C4-2B (cell line): ENCODE results near the gene CTNNA1.

Source experiments
- ZFX ChIP-seq: fragments of 450-650 bp; IDR thresholded peaks from 2 replicates; pipeline ENCODE4 v1.6.1; 2017
- TF ChIP-seq, protein P1 (sequence below): fragments of 450-650 bp; conservative IDR thresholded peaks from 2 replicates; pipeline ENCODE4 v1.5.1; 2017; ENCODE audit warnings: mild to moderate bottlenecking

DNA sequence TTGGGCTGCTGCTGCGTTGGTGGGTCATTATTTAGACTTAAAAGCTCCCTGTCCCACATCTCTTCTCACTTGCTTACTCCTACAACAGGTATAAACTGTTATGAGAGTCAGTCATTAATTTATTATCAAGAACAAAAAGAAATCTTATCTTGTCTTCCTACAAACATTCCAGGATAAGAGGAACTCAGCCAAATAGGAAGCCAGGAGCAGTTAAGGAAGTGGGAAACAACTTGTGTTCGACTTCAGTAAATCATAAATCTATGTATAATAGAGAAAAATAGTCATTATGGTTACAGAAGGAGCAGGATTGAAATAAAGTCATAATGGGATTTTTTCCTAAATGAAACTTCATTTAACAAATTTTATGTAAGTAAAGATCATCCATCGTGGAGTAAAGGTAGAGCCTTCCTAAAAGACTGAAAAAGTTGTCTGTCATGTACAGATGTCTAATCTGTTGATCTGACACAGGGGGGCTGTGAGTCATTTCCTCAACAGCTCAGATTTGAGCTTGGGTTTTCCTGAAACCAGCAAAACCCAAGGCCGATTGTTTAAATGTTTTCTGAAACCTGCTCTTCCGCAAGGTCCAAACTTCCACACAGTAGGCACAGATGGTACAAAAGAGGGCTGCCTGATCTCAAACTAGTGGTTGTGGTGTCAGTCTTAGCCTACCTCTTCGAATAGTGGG is 147.2 kb downstream of the CTNNA1 start:
- TF ChIP-seq, protein P1, sequence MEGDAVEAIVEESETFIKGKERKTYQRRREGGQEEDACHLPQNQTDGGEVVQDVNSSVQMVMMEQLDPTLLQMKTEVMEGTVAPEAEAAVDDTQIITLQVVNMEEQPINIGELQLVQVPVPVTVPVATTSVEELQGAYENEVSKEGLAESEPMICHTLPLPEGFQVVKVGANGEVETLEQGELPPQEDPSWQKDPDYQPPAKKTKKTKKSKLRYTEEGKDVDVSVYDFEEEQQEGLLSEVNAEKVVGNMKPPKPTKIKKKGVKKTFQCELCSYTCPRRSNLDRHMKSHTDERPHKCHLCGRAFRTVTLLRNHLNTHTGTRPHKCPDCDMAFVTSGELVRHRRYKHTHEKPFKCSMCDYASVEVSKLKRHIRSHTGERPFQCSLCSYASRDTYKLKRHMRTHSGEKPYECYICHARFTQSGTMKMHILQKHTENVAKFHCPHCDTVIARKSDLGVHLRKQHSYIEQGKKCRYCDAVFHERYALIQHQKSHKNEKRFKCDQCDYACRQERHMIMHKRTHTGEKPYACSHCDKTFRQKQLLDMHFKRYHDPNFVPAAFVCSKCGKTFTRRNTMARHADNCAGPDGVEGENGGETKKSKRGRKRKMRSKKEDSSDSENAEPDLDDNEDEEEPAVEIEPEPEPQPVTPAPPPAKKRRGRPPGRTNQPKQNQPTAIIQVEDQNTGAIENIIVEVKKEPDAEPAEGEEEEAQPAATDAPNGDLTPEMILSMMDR, result no peak
- TF ChIP-seq ZFX, result no peak
